Loucy (cell line): ENCODE measurements around the gene TENM4.

Experiments used
- H2AFZ ChIP-seq: fragments of 200-600 bp; sonication (generic); 2 replicates; pipeline ENCODE4 v1.6.0; 2016; ENCODE audit warnings: antibody characterized with exemption, mild to moderate bottlenecking, low read length, moderate library complexity
- H3F3A ChIP-seq: fragments of 200-600 bp; 2 replicates; pipeline ENCODE4 v1.6.0; 2016; ENCODE audit warnings: antibody characterized with exemption, low read depth, mild to moderate bottlenecking
- H3K27me3 ChIP-seq: fragments of 200-600 bp; sonication (generic); 2 replicates; pipeline ENCODE4 v1.6.1; 2014; ENCODE audit warnings: low read length, mild to moderate bottlenecking; ENCODE audit not compliant: insufficient read depth, poor library complexity, severe bottlenecking
- H3K36me3 ChIP-seq: fragments of 200-600 bp; sonication (generic); 2 replicates; pipeline ENCODE4 v1.6.1; 2016; ENCODE audit warnings: low read length; ENCODE audit not compliant: insufficient read depth
- H3K4me1 ChIP-seq: fragments of 200-600 bp; sonication (generic); 2 replicates; pipeline ENCODE4 v1.5.1; 2014; ENCODE audit warnings: low read length, mild to moderate bottlenecking; ENCODE audit not compliant: insufficient read depth, poor library complexity, severe bottlenecking
- H3K4me2 ChIP-seq: fragments of 200-600 bp; sonication (generic); 2 replicates; pipeline ENCODE4 v1.6.0; 2014; ENCODE audit warnings: antibody characterized with exemption, low read length, low read depth, mild to moderate bottlenecking; ENCODE audit not compliant: poor library complexity, severe bottlenecking
- H3K4me3 ChIP-seq: fragments of 200-600 bp; sonication (generic); 2 replicates; pipeline ENCODE4 v1.5.1; 2014; ENCODE audit warnings: low read length, mild to moderate bottlenecking, mixed read lengths; ENCODE audit not compliant: poor library complexity, severe bottlenecking
- H3K79me2 ChIP-seq: fragments of 200-600 bp; sonication (generic); 2 replicates; pipeline ENCODE4 v1.6.1; 2014; ENCODE audit warnings: low read length; ENCODE audit not compliant: insufficient read depth
- H3K9ac ChIP-seq: fragments of 200-600 bp; sonication (generic); 2 replicates; pipeline ENCODE4 v1.6.0; 2014; ENCODE audit warnings: mild to moderate bottlenecking, low read depth, low read length, moderate library complexity; ENCODE audit not compliant: poor library complexity, severe bottlenecking
- H3K9me2 ChIP-seq: fragments of 200-600 bp; sonication (generic); replicated peaks from 2 replicates; pipeline ENCODE4 v1.6.1; 2016; ENCODE audit warnings: low read depth, low read length, mixed read lengths
- H3K9me3 ChIP-seq: fragments of 200-600 bp; sonication (generic); 2 replicates; pipeline ENCODE4 v1.6.1; 2014; ENCODE audit warnings: mild to moderate bottlenecking, antibody characterized with exemption, low read length, low read depth; ENCODE audit not compliant: insufficient read depth
- H4K20me1 ChIP-seq: fragments of 200-600 bp; sonication (generic); 2 replicates; pipeline ENCODE4 v1.6.0; 2014; ENCODE audit warnings: antibody characterized with exemption, low read length, mild to moderate bottlenecking; ENCODE audit not compliant: insufficient read depth, poor library complexity, severe bottlenecking
- EZH2phosphoT487 ChIP-seq: fragments of 200-600 bp; IDR thresholded peaks from 2 replicates; pipeline ENCODE4 v1.6.1; 2018; ENCODE audit warnings: antibody characterized with exemption, mild to moderate bottlenecking, moderate library complexity, borderline replicate concordance
- TF ChIP-seq, protein P1 (sequence below): fragments of 200-600 bp; sonication (generic); conservative IDR thresholded peaks from 2 replicates; pipeline ENCODE4 v1.5.1; 2014; ENCODE audit warnings: mild to moderate bottlenecking, antibody characterized with exemption, low read length

The TENM4 gene

DNA sequence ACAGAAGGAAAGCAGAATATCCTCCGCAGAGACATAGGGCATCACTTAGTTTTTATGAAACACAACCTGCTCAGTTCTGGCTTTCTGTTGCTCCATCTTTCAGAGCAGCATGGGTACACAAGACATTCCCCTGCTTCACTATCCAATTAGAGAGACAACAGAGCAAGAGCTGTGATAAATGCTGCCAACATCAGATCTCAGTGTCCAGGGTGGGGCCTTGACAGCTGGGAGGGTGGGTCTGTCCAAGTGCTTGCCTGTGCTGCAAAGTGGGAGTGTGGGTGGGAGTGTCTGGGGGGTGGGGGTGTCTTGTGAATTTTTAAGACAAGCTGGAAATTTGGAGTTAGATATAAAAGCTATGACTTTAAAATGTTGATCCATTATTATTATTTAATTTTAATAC lies 369.6 kb downstream of the TENM4 start:
- Histone ChIP-seq H3K79me2 (no peaks in the 10 kb centered on the region), H3K9ac (no peak overlapping the region), H3K27me3 (no peaks in the 10 kb centered on the region), H4K20me1 (no peaks in the 10 kb centered on the region), H3K4me2 (no peak overlapping the region), H3K9me2 (no peaks in the 10 kb centered on the region), H3F3A (no peaks in the 10 kb centered on the region), H3K9me3 (no peaks in the 10 kb centered on the region), H3K4me3 (no peak overlapping the region), H3K4me1 (no peaks in the 10 kb centered on the region), H3K36me3 (no peaks in the 10 kb centered on the region), H2AFZ (no peak overlapping the region)
- TF ChIP-seq, protein P1, sequence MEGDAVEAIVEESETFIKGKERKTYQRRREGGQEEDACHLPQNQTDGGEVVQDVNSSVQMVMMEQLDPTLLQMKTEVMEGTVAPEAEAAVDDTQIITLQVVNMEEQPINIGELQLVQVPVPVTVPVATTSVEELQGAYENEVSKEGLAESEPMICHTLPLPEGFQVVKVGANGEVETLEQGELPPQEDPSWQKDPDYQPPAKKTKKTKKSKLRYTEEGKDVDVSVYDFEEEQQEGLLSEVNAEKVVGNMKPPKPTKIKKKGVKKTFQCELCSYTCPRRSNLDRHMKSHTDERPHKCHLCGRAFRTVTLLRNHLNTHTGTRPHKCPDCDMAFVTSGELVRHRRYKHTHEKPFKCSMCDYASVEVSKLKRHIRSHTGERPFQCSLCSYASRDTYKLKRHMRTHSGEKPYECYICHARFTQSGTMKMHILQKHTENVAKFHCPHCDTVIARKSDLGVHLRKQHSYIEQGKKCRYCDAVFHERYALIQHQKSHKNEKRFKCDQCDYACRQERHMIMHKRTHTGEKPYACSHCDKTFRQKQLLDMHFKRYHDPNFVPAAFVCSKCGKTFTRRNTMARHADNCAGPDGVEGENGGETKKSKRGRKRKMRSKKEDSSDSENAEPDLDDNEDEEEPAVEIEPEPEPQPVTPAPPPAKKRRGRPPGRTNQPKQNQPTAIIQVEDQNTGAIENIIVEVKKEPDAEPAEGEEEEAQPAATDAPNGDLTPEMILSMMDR = no peak
- TF ChIP-seq EZH2phosphoT487 = no peak

DNA sequence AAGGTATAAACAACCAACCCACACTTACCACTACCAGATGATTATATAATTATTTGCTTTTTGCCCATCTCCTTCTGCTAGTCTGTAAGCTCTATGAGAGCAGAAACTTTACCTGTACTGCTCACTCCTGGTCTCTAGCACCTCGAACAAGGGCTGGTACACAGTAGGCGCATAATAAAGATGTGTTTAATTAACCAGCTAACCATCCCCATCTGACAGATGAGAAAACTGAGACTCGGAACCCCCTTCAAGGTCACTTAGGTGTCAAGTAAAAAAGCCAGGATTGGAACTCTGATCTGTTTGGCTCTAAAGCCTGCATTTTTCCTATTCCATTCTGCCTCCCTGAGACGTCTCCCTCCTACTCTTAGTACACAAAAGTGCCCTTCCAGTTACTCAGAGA lies 370.3 kb downstream of the TENM4 start:
- Histone ChIP-seq H3K9me2 (no peaks in the 10 kb centered on the region), H3K36me3 (no peaks in the 10 kb centered on the region), H3K4me1 (no peaks in the 10 kb centered on the region), H3K27me3 (no peaks in the 10 kb centered on the region), H4K20me1 (no peaks in the 10 kb centered on the region), H3K4me3 (no peak overlapping the region), H3K9me3 (no peaks in the 10 kb centered on the region), H3K9ac (no peak overlapping the region), H2AFZ (no peak overlapping the region), H3F3A (no peaks in the 10 kb centered on the region), H3K4me2 (no peak overlapping the region), H3K79me2 (no peaks in the 10 kb centered on the region)
- TF ChIP-seq EZH2phosphoT487 = no peak
- TF ChIP-seq, protein P1 = no peak

DNA sequence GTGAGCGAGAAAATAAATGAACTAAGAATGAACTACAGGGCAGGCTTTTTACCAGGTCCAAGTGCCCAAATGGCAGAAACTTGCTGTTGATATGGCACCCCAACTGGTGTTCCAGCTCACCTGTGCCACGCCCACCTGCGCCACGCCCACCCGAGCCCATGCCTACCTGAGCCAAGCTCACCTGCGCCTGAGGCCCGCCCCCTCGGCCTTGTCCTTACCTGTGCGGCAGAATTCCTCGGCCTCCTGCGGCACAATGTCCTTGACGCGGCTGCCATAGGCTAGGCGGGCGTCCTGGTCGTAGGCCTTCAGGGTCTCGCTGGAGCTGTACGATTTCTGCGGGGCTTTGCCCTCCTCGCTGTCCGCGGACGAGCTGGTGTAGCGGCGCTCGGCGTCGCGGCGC lies 371.3 kb downstream of the TENM4 start:
- Histone ChIP-seq H3K9ac (no peak overlapping the region), H2AFZ (no peak overlapping the region), H3K4me1 (no peaks in the 10 kb centered on the region), H3K36me3 (no peaks in the 10 kb centered on the region), H3F3A (no peaks in the 10 kb centered on the region), H3K27me3 (no peaks in the 10 kb centered on the region), H3K79me2 (no peaks in the 10 kb centered on the region), H3K4me3 (no peak overlapping the region), H4K20me1 (no peaks in the 10 kb centered on the region), H3K9me3 (no peaks in the 10 kb centered on the region), H3K9me2 (no peaks in the 10 kb centered on the region), H3K4me2 (no peak overlapping the region)
- no peak for TF ChIP-seq EZH2phosphoT487
- TF ChIP-seq, protein P1 = no peak
